ENCODE data around the gene FBXO11.

GRCh38 chr2:47849368-47849767, 56.9 kb downstream of the FBXO11 start:
- no peak for TF ChIP-seq TOX (CRISPR knock-in tag; IDR thresholded peaks at IDR 0.05; ENCODE audit: borderline replicate concordance)
- no peak for TF ChIP-seq POU6F1 (CRISPR knock-in tag; IDR thresholded peaks at IDR 0.05; ENCODE audit: borderline replicate concordance, low read depth)
- TF ChIP-seq GLIS3 (CRISPR knock-in tag; IDR thresholded peaks at IDR 0.05), result no peak
- TF ChIP-seq ARNTL (CRISPR knock-in tag; IDR thresholded peaks at IDR 0.05; ENCODE audit: borderline replicate concordance, low read depth), result no peak
- TF ChIP-seq SNAI2 (CRISPR knock-in tag; IDR thresholded peaks at IDR 0.05), result no peak
- TF ChIP-seq CREB5 (CRISPR knock-in tag; IDR thresholded peaks at IDR 0.05; ENCODE audit: low read depth), result no peak
- no peak for TF ChIP-seq PATZ1 (CRISPR knock-in tag; IDR thresholded peaks at IDR 0.05; ENCODE audit: borderline replicate concordance)

Measured in SK-N-SH treated with all-trans-retinoic acid at 6 μM for 48 hours (cell line).